Fibroblast of skin of right quadriceps (primary cell): Measurements from ENCODE around the gene PMFBP1.

Experiments
- DNase-seq: peaks from one replicate; pipeline ENCODE4 v3.0.0-alpha.2; 2013

Gene PMFBP1, protein sequence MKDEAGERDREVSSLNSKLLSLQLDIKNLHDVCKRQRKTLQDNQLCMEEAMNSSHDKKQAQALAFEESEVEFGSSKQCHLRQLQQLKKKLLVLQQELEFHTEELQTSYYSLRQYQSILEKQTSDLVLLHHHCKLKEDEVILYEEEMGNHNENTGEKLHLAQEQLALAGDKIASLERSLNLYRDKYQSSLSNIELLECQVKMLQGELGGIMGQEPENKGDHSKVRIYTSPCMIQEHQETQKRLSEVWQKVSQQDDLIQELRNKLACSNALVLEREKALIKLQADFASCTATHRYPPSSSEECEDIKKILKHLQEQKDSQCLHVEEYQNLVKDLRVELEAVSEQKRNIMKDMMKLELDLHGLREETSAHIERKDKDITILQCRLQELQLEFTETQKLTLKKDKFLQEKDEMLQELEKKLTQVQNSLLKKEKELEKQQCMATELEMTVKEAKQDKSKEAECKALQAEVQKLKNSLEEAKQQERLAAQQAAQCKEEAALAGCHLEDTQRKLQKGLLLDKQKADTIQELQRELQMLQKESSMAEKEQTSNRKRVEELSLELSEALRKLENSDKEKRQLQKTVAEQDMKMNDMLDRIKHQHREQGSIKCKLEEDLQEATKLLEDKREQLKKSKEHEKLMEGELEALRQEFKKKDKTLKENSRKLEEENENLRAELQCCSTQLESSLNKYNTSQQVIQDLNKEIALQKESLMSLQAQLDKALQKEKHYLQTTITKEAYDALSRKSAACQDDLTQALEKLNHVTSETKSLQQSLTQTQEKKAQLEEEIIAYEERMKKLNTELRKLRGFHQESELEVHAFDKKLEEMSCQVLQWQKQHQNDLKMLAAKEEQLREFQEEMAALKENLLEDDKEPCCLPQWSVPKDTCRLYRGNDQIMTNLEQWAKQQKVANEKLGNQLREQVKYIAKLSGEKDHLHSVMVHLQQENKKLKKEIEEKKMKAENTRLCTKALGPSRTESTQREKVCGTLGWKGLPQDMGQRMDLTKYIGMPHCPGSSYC

GRCh38 chr16:72172105-72173034 is at the start of gene PMFBP1:
TSS of gene PMFBP1 (minus strand) at chr16:72172155. CDS start at chr16:72171208, 947 bp downstream.
- DNase-seq = peak; percentile 67

DNA sequence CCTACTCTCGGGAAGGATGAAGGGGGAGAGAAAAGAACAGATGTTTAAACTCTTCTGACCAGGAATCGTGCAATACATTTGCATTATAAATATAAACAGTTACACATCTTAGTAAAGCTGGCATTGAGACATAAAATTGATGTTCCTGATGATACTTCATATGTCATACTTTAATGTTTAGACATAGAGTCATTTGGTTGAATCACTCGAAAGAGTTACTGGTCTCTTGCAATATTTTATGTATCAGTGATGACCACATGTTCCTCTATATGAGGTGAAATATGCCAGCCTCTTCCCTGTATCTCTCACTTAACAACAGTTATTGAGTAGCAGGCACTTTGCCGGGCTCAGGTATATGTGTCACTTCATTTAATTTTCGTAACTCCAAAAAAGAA is 49.7 kb upstream of the PMFBP1 start:
- DNase-seq = peak; percentile 25

DNA sequence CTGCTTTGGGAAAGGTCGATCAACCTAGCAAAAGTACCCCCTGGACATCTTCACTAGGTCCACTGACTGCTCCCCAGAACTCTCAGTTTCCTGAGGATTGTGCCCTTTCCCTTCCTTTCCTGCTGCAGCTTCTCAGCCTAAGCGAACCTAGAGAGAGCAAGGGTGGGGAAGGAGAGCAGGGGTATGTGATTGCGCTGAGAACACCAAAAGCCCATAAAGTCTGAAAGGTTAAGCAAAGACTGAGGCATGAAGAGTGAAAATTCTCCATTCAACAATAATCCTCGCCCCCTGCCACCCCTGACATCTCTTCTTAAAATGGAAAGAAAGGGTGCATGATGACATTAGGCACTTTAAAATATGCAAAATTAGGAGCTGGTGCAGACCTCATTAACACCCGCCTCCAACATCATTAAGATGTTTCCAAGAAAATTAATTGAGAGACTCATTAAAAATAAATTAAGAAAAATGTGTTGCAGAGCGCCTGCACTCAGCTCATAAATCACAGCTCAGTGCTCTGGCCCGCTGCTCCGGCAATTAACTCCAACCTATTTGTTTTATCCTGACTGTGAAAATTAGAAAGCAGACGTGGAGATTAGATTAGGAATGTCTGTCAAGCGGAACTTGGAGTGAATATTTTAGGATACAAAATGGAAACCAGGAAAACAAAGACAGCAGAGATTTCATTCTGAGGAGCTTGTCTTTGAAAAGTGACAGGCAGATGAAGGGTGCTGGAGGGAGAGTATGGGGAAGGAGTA is 49.1 kb upstream of the PMFBP1 start:
- DNase-seq = no peak

GRCh38 chr16:72219282-72219681 is 47.3 kb upstream of the PMFBP1 start:
- no peak for DNase-seq

- DNase-seq = no peak
Measured at GRCh38 chr16:72216767-72217166, 44.8 kb upstream of the PMFBP1 start.

DNA sequence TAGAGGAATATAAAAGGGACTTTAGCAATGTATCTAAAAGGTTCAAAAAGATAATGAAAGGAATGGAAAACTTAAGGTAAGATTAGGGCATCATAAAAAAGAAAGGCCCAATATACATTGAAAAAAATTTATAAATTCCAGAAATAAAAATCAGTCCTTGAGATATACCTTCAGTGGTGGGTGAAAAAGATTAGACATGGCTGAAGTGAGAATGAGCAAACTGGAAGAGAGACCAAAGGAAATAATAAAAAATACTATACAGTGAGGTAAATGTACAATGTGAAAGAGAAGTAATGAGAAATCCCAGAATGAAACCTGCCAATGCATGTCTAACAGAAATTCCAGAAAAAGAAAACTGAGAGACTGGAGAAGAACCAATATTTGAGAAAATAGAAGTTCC is 42.9 kb upstream of the PMFBP1 start:
- no peak for DNase-seq

- no peak for DNase-seq
Measured at GRCh38 chr16:72211110-72211509, 39.2 kb upstream of the PMFBP1 start.

DNA sequence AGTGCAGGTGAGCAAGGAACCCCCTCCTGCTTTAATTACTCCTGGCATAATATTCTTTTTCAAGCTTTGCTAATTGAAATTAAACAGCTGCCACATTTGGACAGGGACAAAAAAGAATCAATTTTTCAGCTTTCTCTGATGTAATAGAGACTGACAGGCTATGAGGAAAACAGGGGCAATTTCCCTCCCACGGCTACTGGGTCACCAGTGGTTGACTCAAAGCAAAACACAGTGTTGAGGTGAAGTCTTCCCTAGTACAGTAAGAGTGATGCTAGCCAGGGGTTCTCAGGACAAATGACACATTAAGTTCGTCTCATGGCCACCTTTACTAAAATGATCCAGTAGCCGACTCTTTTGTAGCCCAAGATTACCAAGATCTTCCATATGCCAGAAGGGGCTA is 38.6 kb upstream of the PMFBP1 start:
- no peak for DNase-seq

GRCh38 chr16:72210072-72210471 is 38.1 kb upstream of the PMFBP1 start:
- DNase-seq = no peak

GRCh38 chr16:72206299-72206698 is 34.3 kb upstream of the PMFBP1 start:
- DNase-seq = no peak

- DNase-seq = peak; percentile 38
Measured at GRCh38 chr16:72203401-72203800, 31.4 kb upstream of the PMFBP1 start.

GRCh38 chr16:72202014-72202413 is 30.1 kb upstream of the PMFBP1 start:
- DNase-seq = peak; percentile 26

DNA sequence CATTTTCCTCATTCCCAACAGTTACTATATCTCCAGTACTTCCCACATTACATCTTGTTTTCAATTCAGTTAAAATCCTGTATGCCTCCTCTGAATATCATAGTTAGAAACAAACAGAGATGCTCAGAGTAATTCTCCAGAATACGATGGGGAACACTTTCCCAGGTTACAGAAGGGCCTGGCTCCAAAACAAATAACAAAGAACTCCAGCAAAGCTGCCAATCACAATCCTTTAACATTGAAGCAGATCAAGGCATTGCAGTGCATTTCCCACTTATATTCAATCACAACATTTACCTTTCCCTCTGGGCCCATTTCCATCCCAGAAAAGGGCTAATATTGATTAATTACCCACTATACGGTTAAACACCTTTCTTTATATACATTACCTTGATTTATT is 29.4 kb upstream of the PMFBP1 start:
- DNase-seq = no peak

DNA sequence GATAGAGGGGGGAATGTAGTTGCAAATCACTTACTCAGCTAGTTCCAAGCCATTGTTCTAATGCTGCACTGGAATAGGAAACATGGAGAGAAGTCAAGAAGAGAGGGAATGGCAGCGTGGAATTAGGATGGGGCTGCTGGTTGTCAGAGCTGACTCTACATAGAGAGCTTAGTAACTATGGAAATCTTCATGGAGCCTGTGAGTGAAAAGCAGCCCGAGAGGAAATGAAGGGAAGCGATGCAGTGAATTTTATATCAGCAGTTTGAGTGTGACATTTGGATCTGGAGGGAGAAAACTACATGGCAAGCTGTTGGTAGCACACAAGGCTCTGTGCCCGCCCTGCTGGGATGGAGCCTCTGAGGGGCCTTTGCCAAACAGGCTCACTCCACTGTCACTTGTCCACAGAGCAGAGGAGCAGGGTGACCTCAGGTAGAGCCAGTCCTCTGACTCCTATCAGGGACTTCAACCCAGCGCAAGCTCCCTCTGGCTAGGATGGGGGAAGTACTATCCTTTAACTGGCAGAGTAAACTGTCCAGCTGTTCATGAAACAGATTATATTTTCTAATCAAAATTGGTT is 27.9 kb upstream of the PMFBP1 start:
- no peak for DNase-seq

DNA sequence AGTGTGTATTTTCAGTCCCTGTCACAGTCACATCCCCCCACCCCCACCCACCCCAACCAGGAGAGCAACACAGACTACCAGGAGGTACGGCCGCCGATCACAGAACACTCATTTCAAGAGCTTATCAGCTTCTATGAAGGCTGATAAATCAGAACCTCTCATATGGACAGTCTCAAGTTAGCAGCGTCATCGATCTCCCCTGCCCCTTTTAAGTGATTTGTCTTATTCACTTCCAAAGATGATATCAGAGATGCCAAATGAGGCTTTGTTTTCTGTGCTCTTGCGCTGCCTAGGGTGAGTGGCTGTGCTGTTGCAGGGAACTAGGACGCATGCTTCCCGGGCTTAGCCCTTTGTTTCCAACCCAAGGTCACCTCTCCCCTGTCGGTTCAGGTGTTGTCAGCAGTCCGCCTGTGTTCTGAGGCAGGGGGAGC is 26.8 kb upstream of the PMFBP1 start:
- no peak for DNase-seq

GRCh38 chr16:72198021-72198711 is 26.2 kb upstream of the PMFBP1 start:
- peak; percentile 79 for DNase-seq

- no peak for DNase-seq
Measured at GRCh38 chr16:72197545-72197944, 25.6 kb upstream of the PMFBP1 start.

- no peak for DNase-seq
Measured at GRCh38 chr16:72195609-72196008, 23.7 kb upstream of the PMFBP1 start.

- DNase-seq = peak; percentile 19
Measured at GRCh38 chr16:72191551-72191950, 19.6 kb upstream of the PMFBP1 start.

- peak; percentile 53 for DNase-seq
Measured at GRCh38 chr16:72189865-72190371, 18.0 kb upstream of the PMFBP1 start.
